Measurements from ENCODE around the gene RNF181.

RNF181 gene

DNA sequence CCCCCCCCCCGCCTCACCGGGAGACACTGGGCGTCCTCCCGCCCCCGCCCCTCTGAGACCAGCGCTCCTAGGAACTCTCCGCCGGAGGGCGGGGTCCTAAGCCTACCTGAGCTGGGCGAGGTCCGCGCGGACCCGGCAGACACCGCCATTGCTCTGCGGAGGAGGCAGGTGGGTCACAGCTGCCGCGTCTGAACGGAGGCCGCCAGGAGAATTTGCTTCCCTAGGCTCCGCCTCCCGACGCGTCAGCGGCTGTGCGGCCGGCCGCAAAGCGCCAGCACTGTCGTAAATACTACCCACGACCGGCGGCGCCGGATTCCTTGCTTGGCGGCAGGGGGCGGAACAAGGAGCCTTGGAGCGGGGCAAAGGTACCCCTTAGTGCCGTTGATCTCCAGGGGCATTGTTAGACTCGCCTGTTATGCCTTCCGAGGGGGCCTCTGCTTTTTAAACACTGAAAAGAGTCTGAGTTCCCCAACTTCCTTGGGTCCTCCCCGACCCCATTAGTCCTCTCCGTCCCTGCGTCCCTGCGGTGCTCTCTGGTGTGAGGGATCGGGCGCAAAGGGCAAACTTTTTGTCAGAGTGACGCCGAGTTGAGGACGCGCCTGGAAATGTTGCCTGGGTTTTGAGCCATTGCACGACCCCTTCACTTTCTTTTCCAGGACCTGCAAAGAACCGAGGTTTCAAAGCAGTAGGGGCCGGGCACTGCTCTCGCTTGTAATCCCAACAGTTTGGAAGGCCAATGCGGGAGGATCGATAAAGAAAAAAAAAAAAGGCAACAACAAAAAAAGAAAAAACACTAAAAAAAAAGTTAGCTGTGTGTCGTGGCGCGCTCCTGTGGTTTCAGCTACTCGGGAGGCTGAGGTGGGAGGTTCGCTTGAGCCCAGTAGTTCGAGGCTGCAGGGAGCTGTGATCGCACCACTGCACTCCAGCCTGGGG, 34.0 kb upstream of the RNF181 start, which contains the start of gene GGCX:
GGCX (minus strand) TSS at position 214 of the 933 bp plus-strand sequence; CDS start at position 149, 65 bp downstream.
- H3K27me3 ChIP-seq = no peaks in the 10 kb centered on the region
- DNase-seq = peak; percentile 95 to 97
- peak within 1 kb of the TSS; percentile 89 to 90 for H3K27ac ChIP-seq
- peaks cover 0 to 22% (median 6%) of the 10 kb centered on the region in 3 donors for H3K36me3 ChIP-seq
- peaks cover 0 to 25% (median 17%) of the 10 kb centered on the region in 4 donors for H3K4me1 ChIP-seq
- H3K9me3 ChIP-seq = no peaks in the 10 kb centered on the region
- intact Hi-C loops (cut with DNase I; ENCODE audit: low total_unique reads) = loop anchor here (10.0 kb wide), 1 partner anchor 237 kb away; the partner anchor contains the start of gene TGOLN2
- TF ChIP-seq CTCF (IDR thresholded peaks at IDR 0.05) = peak; percentile 18 to 34
- H3K4me3 ChIP-seq = peak within 1 kb of the TSS; percentile 89 to 92

DNA sequence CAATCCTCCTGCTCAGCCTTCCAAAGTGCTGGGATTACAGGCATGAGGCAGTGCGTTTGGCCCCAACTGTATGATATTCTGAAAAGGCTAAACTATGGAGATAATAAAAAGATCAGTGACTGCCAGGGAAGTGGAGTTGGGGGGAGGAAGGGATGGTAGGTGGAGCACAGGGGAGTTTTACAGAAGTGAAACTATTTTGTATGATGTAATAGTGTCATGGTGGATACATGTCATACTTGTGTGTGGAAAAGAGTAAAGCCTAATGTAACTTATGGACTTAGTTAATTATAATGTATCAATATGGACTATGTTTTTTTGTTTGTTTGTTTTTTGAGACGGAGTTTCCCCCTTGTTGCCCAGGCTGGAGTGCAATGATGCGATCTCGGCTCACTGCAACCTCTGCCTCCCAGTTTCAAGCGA, 31.4 kb upstream of the RNF181 start:
- DNase-seq = no peak
- Histone ChIP-seq H3K4me3 (no peak overlapping the region), H3K9me3 (no peaks in the 10 kb centered on the region), H3K36me3 (peaks cover 0 to 2% (median 0%) of the 10 kb centered on the region in 3 donors), H3K27ac (no peak overlapping the region), H3K27me3 (no peaks in the 10 kb centered on the region), H3K4me1 (peaks cover 0 to 24% (median 14%) of the 10 kb centered on the region in 4 donors)
- no peak for TF ChIP-seq CTCF (IDR thresholded peaks at IDR 0.05)
- intact Hi-C loops (cut with DNase I; ENCODE audit: low total_unique reads) = loop anchor here (10.0 kb wide), 1 partner anchor 239 kb away; the partner anchor contains the start of gene TGOLN2

GRCh38 chr2:85566265-85566664, 29.3 kb upstream of the RNF181 start:
- Histone ChIP-seq H3K36me3 (no peaks in the 10 kb centered on the region), H3K27me3 (no peaks in the 10 kb centered on the region)
- intact Hi-C loops (cut with DNase I; ENCODE audit: low total_unique reads) = loop anchor here (10.0 kb wide), 1 partner anchor 241 kb away; the partner anchor contains the start of gene TGOLN2

GRCh38 chr2:85575739-85576138, 19.8 kb upstream of the RNF181 start:
- Histone ChIP-seq H3K4me1 (peaks cover 0 to 23% (median 10%) of the 10 kb centered on the region in 4 donors), H3K9me3 (no peaks in the 10 kb centered on the region), H3K27me3 (no peaks in the 10 kb centered on the region), H3K36me3 (no peaks in the 10 kb centered on the region), H3K4me3 (no peak overlapping the region), H3K27ac (no peak overlapping the region)
- intact Hi-C loops (cut with DNase I; ENCODE audit: low total_unique reads) = no loop called here
- DNase-seq = no peak
- TF ChIP-seq CTCF (IDR thresholded peaks at IDR 0.05) = no peak

More at GRCh38 chr2:85566265-85566664, 29.3 kb upstream of the RNF181 start:
- H3K9me3 ChIP-seq = no peaks in the 10 kb centered on the region
- peaks cover 0 to 6% (median 0%) of the 10 kb centered on the region in 4 donors for H3K4me1 ChIP-seq
- H3K27ac ChIP-seq = no peak overlapping the region
- no peak for DNase-seq
- no peak overlapping the region for H3K4me3 ChIP-seq
- no peak for TF ChIP-seq CTCF (IDR thresholded peaks at IDR 0.05)

DNA sequence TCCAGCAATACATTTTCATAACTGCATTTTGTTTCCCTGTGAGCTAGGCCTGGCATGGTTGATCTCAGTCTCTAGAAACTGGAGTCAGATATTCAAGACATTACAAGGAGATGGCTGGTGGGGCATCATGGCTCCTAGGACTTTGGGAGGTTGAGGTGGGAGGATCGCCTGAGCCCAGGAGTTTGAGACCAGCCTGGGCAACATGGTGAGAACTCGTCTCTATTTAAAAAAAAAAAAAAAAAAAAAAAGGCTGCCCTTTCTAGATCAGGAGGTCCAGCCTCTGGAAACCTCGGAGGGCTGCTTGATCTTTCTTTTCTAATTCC, 18.5 kb upstream of the RNF181 start:
- Histone ChIP-seq H3K4me3 (no peak overlapping the region), H3K4me1 (peaks cover 0 to 23% (median 10%) of the 10 kb centered on the region in 4 donors), H3K36me3 (peaks cover 0 to 6% (median 0%) of the 10 kb centered on the region in 3 donors), H3K27ac (peak overlapping the region in 1 of 2 donors; percentile 50), H3K27me3 (no peaks in the 10 kb centered on the region), H3K9me3 (no peaks in the 10 kb centered on the region)
- intact Hi-C loops (cut with DNase I; ENCODE audit: low total_unique reads) = no loop called here
- DNase-seq = no peak
- TF ChIP-seq CTCF (IDR thresholded peaks at IDR 0.05) = no peak

Measured in tibial artery (tissue), 4 donors.